OCI-LY3 (cell line): ENCODE results near the gene OR10A3.

ENCODE experiments used
- EZH2phosphoT487 ChIP-seq: fragments of 200-600 bp; shearing (Covaris generic); IDR thresholded peaks from 2 replicates; pipeline ENCODE4 v1.6.1; 2018; ENCODE audit warnings: antibody characterized with exemption, mixed run types, low read depth
- TF ChIP-seq, protein P1 (sequence below): fragments of 200-600, 300-600 bp; sonication (generic); IDR thresholded peaks from 2 replicates; pipeline ENCODE4 v1.5.1; 2014; ENCODE audit warnings: antibody characterized with exemption, low read length, low read depth

DNA sequence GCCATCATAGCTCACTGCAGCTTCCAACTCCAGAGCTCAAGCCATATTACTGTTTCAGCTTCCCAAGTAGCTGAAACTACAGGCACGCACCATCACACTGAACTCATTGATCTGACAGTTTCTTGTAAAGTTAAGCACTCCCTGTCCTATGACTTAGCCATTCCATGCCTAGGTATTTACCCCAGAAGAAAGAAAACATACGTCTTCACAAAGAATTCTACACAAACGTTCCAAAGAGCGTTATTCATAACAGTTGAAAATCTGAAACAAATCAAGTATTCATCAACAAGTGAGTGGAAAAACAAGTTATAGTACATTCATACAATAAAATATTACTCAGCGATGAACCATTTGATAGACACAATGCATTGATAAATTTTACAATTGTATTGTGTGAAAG lies 31.5 kb upstream of the OR10A3 start:
- TF ChIP-seq, protein P1, sequence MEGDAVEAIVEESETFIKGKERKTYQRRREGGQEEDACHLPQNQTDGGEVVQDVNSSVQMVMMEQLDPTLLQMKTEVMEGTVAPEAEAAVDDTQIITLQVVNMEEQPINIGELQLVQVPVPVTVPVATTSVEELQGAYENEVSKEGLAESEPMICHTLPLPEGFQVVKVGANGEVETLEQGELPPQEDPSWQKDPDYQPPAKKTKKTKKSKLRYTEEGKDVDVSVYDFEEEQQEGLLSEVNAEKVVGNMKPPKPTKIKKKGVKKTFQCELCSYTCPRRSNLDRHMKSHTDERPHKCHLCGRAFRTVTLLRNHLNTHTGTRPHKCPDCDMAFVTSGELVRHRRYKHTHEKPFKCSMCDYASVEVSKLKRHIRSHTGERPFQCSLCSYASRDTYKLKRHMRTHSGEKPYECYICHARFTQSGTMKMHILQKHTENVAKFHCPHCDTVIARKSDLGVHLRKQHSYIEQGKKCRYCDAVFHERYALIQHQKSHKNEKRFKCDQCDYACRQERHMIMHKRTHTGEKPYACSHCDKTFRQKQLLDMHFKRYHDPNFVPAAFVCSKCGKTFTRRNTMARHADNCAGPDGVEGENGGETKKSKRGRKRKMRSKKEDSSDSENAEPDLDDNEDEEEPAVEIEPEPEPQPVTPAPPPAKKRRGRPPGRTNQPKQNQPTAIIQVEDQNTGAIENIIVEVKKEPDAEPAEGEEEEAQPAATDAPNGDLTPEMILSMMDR, result no peak
- no peak for TF ChIP-seq EZH2phosphoT487
